GM12878 (cell line): Measurements from ENCODE around the gene IBSP. TPM values are rescaled to one million over a fixed set of nuclear protein-coding genes. Genes with fewer than 3 reads are reported as not detected.

ENCODE experiments used
- ATAC-seq: fragments of 200-7000 bp; cut with Tn5 transposase; 3 replicates; pipeline ENCODE4 v1.9.1; 2020; ENCODE audit warnings: mild to moderate bottlenecking, moderate library complexity
- BruUV-seq: library from RNA; stranded (reverse); fragments of 400-500 nt; replicated peaks from 2 replicates; lab custom pipeline; 2021; lab: Mats Ljungman, UMichigan
- CTCF ChIA-PET: fragments of 300-600 bp; sonication (Branson Sonifier 250); formaldehyde crosslinking; extraction: SDS; loops from one replicate; lab custom pipeline; 2021; ENCODE audit warnings: inconsistent platforms; lab: Yijun Ruan, JAX
- POLR2A ChIA-PET: fragments of 350-600 bp; formaldehyde crosslinking; extraction: SDS; loops from one replicate; lab custom pipeline; 2021; ENCODE audit warnings: inconsistent platforms; lab: Charles Lee
- RAD21 ChIA-PET: fragments of 300-600 bp; sonication (Branson Sonifier 250); formaldehyde crosslinking; loops from one replicate; lab custom pipeline; 2023; ENCODE audit warnings: antibody characterized with exemption; ENCODE audit not compliant: unreplicated experiment; lab: Charles Lee
- SMC1A ChIA-PET: fragments of 300-600 bp; sonication (Branson Sonifier 250); formaldehyde crosslinking; loops from one replicate; lab custom pipeline; 2023; ENCODE audit not compliant: unreplicated experiment, uncharacterized antibody; lab: Charles Lee
- DNase-seq: peaks from one replicate; pipeline ENCODE4 v3.0.0-alpha.2; 2011; ENCODE audit warnings: low read depth, low spot score
- FAIRE-seq: peaks from 3 replicates; lab custom pipeline; 2011; peaks lifted over from hg19 to GRCh38; lab: Jason Lieb, UNC
- H2AFZ ChIP-seq: 2 replicates; pipeline ENCODE4 v1.6.0; 2011; ENCODE audit warnings: low read depth, low read length, control low read depth; ENCODE audit not compliant: control insufficient read depth
- H3K27ac ChIP-seq: 2 replicates; pipeline ENCODE4 v1.5.1; 2011; ENCODE audit warnings: control low read depth; ENCODE audit not compliant: control insufficient read depth, insufficient read depth
- H3K27me3 ChIP-seq, 2 experiments: replicated peaks in 1 of 2; 2 replicates each; pipeline versions ENCODE4 v1.6.0 to v1.6.1; 2011; ENCODE audit warnings: low read length in 1 of 2; ENCODE audit not compliant: control insufficient read depth in 2 of 2, insufficient read depth in 2 of 2
- H3K36me3 ChIP-seq, 2 experiments: 2 replicates each; pipeline ENCODE4 v1.5.1; 2011; ENCODE audit warnings: low read length in 1 of 2; ENCODE audit not compliant: control insufficient read depth in 2 of 2, insufficient read depth in 2 of 2
- H3K4me1 ChIP-seq: 2 replicates; pipeline ENCODE4 v1.6.1; 2011; ENCODE audit warnings: mild to moderate bottlenecking, low read length, moderate library complexity, mixed read lengths; ENCODE audit not compliant: control insufficient read depth, insufficient read depth
- H3K4me2 ChIP-seq: 2 replicates; pipeline ENCODE4 v1.6.0; 2011; ENCODE audit warnings: control low read depth; ENCODE audit not compliant: control insufficient read depth, insufficient read depth
- H3K4me3 ChIP-seq: fragments of 200-600 bp; sonication (generic); 2 replicates; pipeline ENCODE4 v1.5.1; 2016
- H3K79me2 ChIP-seq: 2 replicates; pipeline ENCODE4 v1.6.0; 2011; ENCODE audit warnings: low read length; ENCODE audit not compliant: control insufficient read depth, insufficient read depth
- H3K9ac ChIP-seq: 2 replicates; pipeline ENCODE4 v1.8.0; 2011; ENCODE audit warnings: low read length, control low read depth, mixed read lengths; ENCODE audit not compliant: control insufficient read depth, insufficient read depth
- H3K9me3 ChIP-seq: replicated peaks from 3 replicates; pipeline ENCODE4 v1.5.1; 2011; ENCODE audit warnings: mild to moderate bottlenecking, low read length; ENCODE audit not compliant: control insufficient read depth, insufficient read depth
- H4K20me1 ChIP-seq: 2 replicates; pipeline ENCODE4 v1.6.0; 2011; ENCODE audit not compliant: control insufficient read depth, insufficient read depth
- ASH2L ChIP-seq: fragments of 300-600, 200-600 bp; sonication (generic); IDR thresholded peaks from 2 replicates; pipeline ENCODE4 v1.6.1; 2017; ENCODE audit warnings: low read depth, mild to moderate bottlenecking, borderline replicate concordance
- BCL11A ChIP-seq: IDR thresholded peaks from 2 replicates; pipeline ENCODE4 v1.6.1; 2011; ENCODE audit warnings: low read depth, low read length
- CHD4 ChIP-seq: fragments of 200-600 bp; sonication (generic); IDR thresholded peaks from 2 replicates; pipeline ENCODE4 v1.6.1; 2016; ENCODE audit warnings: mild to moderate bottlenecking
- E4F1 ChIP-seq: fragments of 450-650 bp; IDR thresholded peaks from 2 replicates; pipeline ENCODE4 v1.6.1; 2018; ENCODE audit warnings: borderline replicate concordance, mild to moderate bottlenecking; ENCODE audit not compliant: partially characterized antibody
- ETV6 ChIP-seq, 2 experiments: fragments of 450-650 bp in 1 of 2; IDR thresholded peaks in 1 of 2; conservative IDR thresholded peaks in 1 of 2; 2 replicates each; pipeline ENCODE4 v1.6.1; 2014; ENCODE audit warnings: antibody characterized with exemption in 1 of 2, borderline replicate concordance in 1 of 2, low read depth in 1 of 2, mild to moderate bottlenecking in 1 of 2, moderate library complexity in 1 of 2
- EZH2 ChIP-seq: IDR thresholded peaks from 2 replicates; pipeline ENCODE4 v1.6.1; 2012; ENCODE audit warnings: low read depth, mild to moderate bottlenecking, control low read depth, inconsistent platforms, low read length, borderline replicate concordance; ENCODE audit not compliant: control insufficient read depth
- HCFC1 ChIP-seq: fragments of 150-350 bp; IDR thresholded peaks from 2 replicates; pipeline ENCODE4 v1.6.1; 2014; ENCODE audit warnings: low read length
- HDAC2 ChIP-seq: fragments of 200-600 bp; sonication (generic); IDR thresholded peaks from 2 replicates; pipeline ENCODE4 v1.6.1; 2017
- KLF5 ChIP-seq: fragments of 450-650 bp; IDR thresholded peaks from 2 replicates; pipeline ENCODE4 v1.6.1; 2014; ENCODE audit warnings: mild to moderate bottlenecking; ENCODE audit not compliant: partially characterized antibody
- RBBP5 ChIP-seq: fragments of 200-600 bp; sonication (generic); conservative IDR thresholded peaks from 2 replicates; pipeline ENCODE4 v1.6.1; 2016
- RCOR1 ChIP-seq: conservative IDR thresholded peaks from 2 replicates; pipeline ENCODE4 v1.6.1; 2012; ENCODE audit warnings: low read depth, low read length, improper control_type of control experiment
- RELB ChIP-seq: fragments of 450-650 bp; IDR thresholded peaks from 2 replicates; pipeline ENCODE4 v1.6.1; 2017; ENCODE audit warnings: low read depth, mild to moderate bottlenecking, moderate library complexity
- SIN3A ChIP-seq: IDR thresholded peaks from 2 replicates; pipeline ENCODE4 v1.6.1; 2012; ENCODE audit warnings: low read depth, low read length, improper control_type of control experiment
- SMC3 ChIP-seq: IDR thresholded peaks from 2 replicates; pipeline ENCODE4 v1.6.1; 2011; ENCODE audit warnings: low read length, improper control_type of control experiment, borderline replicate concordance
- ZBED1 ChIP-seq: IDR thresholded peaks from 2 replicates; pipeline ENCODE4 v1.6.1; 2016; ENCODE audit warnings: borderline replicate concordance
- ZNF622 ChIP-seq: fragments of 450-650 bp; IDR thresholded peaks from 2 replicates; pipeline ENCODE4 v1.6.1; 2017; ENCODE audit warnings: mild to moderate bottlenecking, inconsistent platforms
- WGBS: methylation state at CpG from one replicate; pipeline ENCODE4 v1.1.6; 2016; ENCODE audit warnings: low lambda C conversion rate; ENCODE audit not compliant: insufficient replicate concordance, insufficient coverage; ENCODE audit errors: missing lambda C conversion rate; 5-methylcytosine and 5-hydroxymethylcytosine counted together
- in situ Hi-C: fragments of 300-500 bp; cut with MboI; formaldehyde crosslinking; loops from 9 replicates; pipeline ENCODE4 v1.14.3; 2018; ENCODE audit warnings: mixed read lengths
- intact Hi-C: fragments of 100-400 bp; cut with micrococcal nuclease; formaldehyde crosslinking; loops from one replicate; pipeline ENCODE4 v1.14.2; 2022; ENCODE audit not compliant: unreplicated experiment
- polyA plus RNA-seq, 11 experiments: library from polyadenylated mRNA; depleted of rRNA in 4 of 11; unstranded in 6 of 11; stranded (reverse) in 5 of 11; fragments of >200 nt; fragmentation: Nextera tagmentation in 4 of 11; fragmentation: Illumina TruSeq in 1 of 11; extraction: Ambion mirVana in 4 of 11; extraction: Trizol in 1 of 11; gene quantifications; 1 replicate in 1 of 11; 2 replicates in 10 of 11; pipeline versions ENCODE4 v1.2.1 to v1.2.3, GENCODE V29; 2011 to 2016; ENCODE audit warnings: inconsistent platforms in 2 of 11, missing spikeins in 2 of 11, low read depth in 1 of 11
- total RNA-seq, 4 experiments: library from RNA; depleted of rRNA in 3 of 4; stranded (reverse); fragments of >200 nt in 3 of 4; fragmentation: Illumina TruSeq in 1 of 4; extraction: Trizol in 1 of 4; gene quantifications; 2 replicates each; pipeline versions ENCODE4 v1.2.1 to v1.2.3, GENCODE V29; 2013 to 2021

The IBSP gene
- total and polyA plus RNA-seq, 10 of the 15 experiments (the other 5 are each of a cell fraction or from before 2014, with no cell fraction given) = not detected

GRCh38 chr4:87758270-87758669 is 41.1 kb upstream of the IBSP start:
- BruUV-seq = no TSS peak
- CTCF ChIA-PET = interaction anchor here (0.6 kb wide), 1 partner anchor 91 kb away, joined by 3 read pairs; no protein-coding TSS in a partner anchor
- POLR2A ChIA-PET = no interaction called here

GRCh38 chr4:87762311-87762710 is 37.0 kb upstream of the IBSP start:
- RAD21 ChIA-PET = interaction anchor here (0.5 kb wide), 1 partner anchor 604 kb away, joined by 3 read pairs; no protein-coding TSS in a partner anchor
- TF ChIP-seq KLF5 = no peak
- TF ChIP-seq SIN3A = no peak
- no peak for TF ChIP-seq SMC3
- no peak for TF ChIP-seq ZBED1
- TF ChIP-seq E4F1 = no peak
- no peak for TF ChIP-seq EZH2
- TF ChIP-seq HCFC1 = no peak
- TF ChIP-seq ZNF622 = no peak
- TF ChIP-seq CHD4 = no peak
- TF ChIP-seq RELB = no peak
- TF ChIP-seq RCOR1 = no peak

More at GRCh38 chr4:87758270-87758669, 41.1 kb upstream of the IBSP start:
- H3K4me1 ChIP-seq = no peaks in the 10 kb centered on the region
- H3K9me3 ChIP-seq = no peaks in the 10 kb centered on the region
- ChIA-PET RAD21 (no interaction called here), SMC1A (no interaction called here)
- intact Hi-C loops (no loop called here), in situ Hi-C loops (no loop called here)
- no peaks in the 10 kb centered on the region for H4K20me1 ChIP-seq
- 3% methylated on average over 2 of the region's 2 CpGs for WGBS
- no peaks in the 10 kb centered on the region for H3K27me3 ChIP-seq
- no peak for TF ChIP-seq HDAC2
- TF ChIP-seq RBBP5 = no peak
- TF ChIP-seq ETV6 (conservative IDR thresholded peaks at IDR 0.05 in 1 of 2, IDR thresholded peaks at IDR 0.05 in 1 of 2; ENCODE audit: borderline replicate concordance in 1 of 2, low read depth in 1 of 2) = no peak
- TF ChIP-seq ASH2L = no peak
- no peak for TF ChIP-seq BCL11A
- ATAC-seq = no peak
- DNase-seq = no peak
- FAIRE-seq = no peak
- no peak overlapping the region for H3K27ac ChIP-seq
- H3K4me2 ChIP-seq = no peak overlapping the region
- no peaks in the 10 kb centered on the region for H3K79me2 ChIP-seq
- H3K36me3 ChIP-seq = no peaks in the 10 kb centered on the region
- no peak overlapping the region for H3K9ac ChIP-seq
- H2AFZ ChIP-seq = no peak overlapping the region
- no peak overlapping the region for H3K4me3 ChIP-seq

More at GRCh38 chr4:87762311-87762710, 37.0 kb upstream of the IBSP start:
- no peak overlapping the region for H3K4me2 ChIP-seq
- H3K27me3 ChIP-seq = no peaks in the 10 kb centered on the region
- no peaks in the 10 kb centered on the region for H3K36me3 ChIP-seq
- no peaks in the 10 kb centered on the region for H3K9me3 ChIP-seq
- H3K79me2 ChIP-seq = no peaks in the 10 kb centered on the region
- CTCF ChIA-PET = interaction anchor here (0.6 to 1.2 kb wide), 2 partner anchors 138 to 223 kb away, joined by 3 read pairs; no protein-coding TSS in a partner anchor
- no peak overlapping the region for H2AFZ ChIP-seq
- H3K4me3 ChIP-seq = no peak overlapping the region
- SMC1A ChIA-PET = no interaction called here
- no peak overlapping the region for H3K9ac ChIP-seq
- no peak for ATAC-seq
- H3K4me1 ChIP-seq = no peaks in the 10 kb centered on the region
- 23% methylated on average over 3 of the region's 3 CpGs for WGBS
- FAIRE-seq = no peak
- POLR2A ChIA-PET = no interaction called here
- DNase-seq = no peak
- no peak overlapping the region for H3K27ac ChIP-seq
- intact Hi-C loops = no loop called here
- no peaks in the 10 kb centered on the region for H4K20me1 ChIP-seq
- in situ Hi-C loops = no loop called here
- BruUV-seq = no TSS peak
